ENCODE results near the gene PIK3R2.
"Not testable (repeated sequence)": the region's sequence is repeated elsewhere in the genome, so short reads cannot be mapped to it uniquely, and the experiment has no call there.

PIK3R2 gene

GRCh38 chr19:18152817-18153555 is at the start of gene PIK3R2:
TSS of gene PIK3R2 (plus strand) at chr19:18153163. CDS start at chr19:18155880, 2,717 bp downstream.
- DNase-seq (ENCODE audit: low read depth, low spot score): peak; percentile 98

DNA sequence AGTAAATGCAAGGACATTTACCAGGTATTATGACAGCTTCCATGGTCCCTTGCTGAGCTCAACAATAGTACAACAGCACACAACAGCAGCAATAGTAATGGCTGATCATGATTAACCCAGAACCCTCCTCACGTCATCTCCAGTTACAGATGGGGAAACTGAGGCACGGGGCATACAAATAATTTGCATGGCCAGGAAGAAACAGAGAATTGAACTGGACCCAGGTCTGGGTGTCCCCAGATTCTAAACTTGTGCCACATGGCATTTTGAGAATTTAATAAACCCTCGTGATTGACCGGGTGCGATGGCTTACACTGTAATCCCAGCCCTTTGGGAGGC is 48.2 kb upstream of the PIK3R2 start:
- no peak for DNase-seq (ENCODE audit: low read depth, low spot score)

GRCh38 chr19:18105259-18105658 is 47.7 kb upstream of the PIK3R2 start:
- DNase-seq (ENCODE audit: low read depth, low spot score): not testable (repeated sequence)

GRCh38 chr19:18107235-18107634 is 45.7 kb upstream of the PIK3R2 start:
- no peak for DNase-seq (ENCODE audit: low read depth, low spot score)

DNA sequence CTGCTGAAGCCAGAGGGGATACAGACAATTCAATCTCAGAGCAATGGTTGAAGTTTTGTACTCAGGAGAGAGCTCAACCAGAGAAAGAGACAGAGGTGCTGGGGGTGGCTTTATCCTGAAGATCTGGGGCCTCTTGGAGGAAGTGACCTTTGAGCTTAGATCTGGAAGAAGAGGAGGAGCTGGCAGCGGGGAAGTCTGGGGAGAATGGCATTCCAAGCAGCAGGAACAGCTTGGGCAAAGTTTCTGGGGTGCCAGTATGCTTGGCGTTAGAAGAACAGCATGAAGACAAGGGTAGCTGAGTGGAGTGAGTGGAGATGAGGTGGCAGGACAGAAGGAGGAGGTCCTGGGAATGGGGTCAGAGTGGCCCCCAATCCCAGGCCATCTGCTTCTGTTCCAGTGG is 44.1 kb upstream of the PIK3R2 start:
- no peak for DNase-seq (ENCODE audit: low read depth, low spot score)

DNA sequence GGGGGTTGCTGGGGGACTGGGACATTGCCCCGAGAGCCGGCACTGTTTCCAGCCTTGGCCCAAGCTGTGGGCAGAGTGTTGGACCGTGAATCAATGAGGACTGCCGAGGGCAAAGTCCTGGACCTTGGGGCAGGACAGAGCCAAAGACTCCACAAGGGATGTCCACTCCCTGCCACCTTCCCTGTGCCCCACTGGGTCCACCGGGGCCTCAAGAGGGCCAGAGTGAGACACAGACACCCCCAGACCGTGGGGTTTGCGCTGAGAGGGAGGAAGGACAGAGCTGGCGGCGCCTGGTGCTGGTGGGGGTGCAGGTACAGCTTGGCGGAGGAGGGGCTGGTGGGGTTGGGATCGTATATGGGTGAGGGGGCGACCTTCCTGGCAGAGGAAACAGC is 43.6 kb upstream of the PIK3R2 start:
- DNase-seq (ENCODE audit: low read depth, low spot score): no peak

GRCh38 chr19:18109733-18110608 is 43.0 kb upstream of the PIK3R2 start:
- DNase-seq (ENCODE audit: low read depth, low spot score): no peak

DNA sequence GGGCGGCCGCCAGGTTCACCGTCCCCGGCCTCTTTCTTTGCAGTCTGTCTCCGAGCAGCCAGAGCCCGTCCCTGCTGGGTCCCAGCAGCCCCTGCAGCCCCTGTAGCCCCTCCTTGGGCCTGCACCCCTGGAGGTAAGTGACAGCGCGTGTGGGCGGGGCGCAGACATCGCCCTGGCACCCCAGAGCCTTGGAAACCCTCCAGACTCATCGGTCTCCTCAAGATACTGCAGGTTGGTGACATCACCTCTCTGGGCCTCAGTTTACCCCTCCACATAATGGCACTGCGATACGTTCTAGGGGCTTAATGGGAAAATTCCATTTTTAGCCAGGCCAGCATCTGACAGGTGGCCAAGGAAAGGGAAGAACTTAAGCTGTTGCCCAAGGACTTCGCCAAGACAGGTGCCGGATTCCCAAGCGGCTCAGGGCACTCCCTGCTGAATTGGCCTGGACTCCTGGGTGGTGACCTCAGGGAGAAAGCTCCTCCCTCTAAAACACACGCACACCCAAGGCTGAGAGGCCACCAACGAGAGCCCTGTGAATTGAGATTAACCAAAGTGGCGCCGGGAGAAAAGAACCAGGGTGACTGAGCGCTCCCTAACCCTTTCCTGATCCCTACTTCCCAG is 42.2 kb upstream of the PIK3R2 start:
- DNase-seq (ENCODE audit: low read depth, low spot score): no peak

GRCh38 chr19:18112989-18113478 is 39.9 kb upstream of the PIK3R2 start:
- no peak for DNase-seq (ENCODE audit: low read depth, low spot score)

DNA sequence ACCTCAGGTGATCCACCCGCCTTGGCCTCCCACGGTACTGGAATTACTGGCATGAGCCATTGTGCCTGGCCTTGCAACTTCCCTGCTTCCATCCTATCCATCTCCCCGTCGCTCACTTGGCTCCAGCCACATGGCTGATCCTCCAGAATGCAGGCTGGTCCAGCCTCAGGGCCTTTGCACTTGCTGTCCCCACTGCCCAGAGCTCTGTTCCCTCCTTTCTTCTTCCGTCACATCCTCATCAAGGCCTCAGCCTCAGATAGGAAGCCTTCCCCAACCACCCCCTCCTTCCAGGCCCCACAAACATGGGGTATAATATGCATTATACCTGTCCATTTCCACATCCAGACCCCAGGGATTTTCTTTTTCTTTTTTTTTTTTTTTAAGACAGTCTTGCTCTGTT is 39.1 kb upstream of the PIK3R2 start:
- no peak for DNase-seq (ENCODE audit: low read depth, low spot score)

DNA sequence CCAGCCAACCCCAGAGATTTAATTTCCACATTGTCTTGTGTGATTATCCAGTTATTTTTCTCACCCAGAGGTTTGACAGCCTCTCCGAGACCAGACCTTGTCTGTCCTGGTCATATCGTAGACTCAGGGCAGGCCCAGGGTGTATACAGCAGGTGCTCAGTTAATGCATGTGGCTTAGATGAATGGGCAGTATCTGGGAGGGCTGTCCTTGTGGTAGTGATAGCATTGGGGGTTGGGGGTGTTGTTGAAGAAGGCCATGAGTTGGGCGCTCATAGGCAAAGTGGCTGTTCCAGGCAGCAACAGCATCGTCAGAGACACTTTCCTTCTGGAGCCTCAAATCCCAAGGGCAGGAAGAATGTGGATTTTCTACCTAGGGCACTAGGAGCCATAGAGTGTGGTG is 38.5 kb upstream of the PIK3R2 start:
- DNase-seq (ENCODE audit: low read depth, low spot score): no peak

DNA sequence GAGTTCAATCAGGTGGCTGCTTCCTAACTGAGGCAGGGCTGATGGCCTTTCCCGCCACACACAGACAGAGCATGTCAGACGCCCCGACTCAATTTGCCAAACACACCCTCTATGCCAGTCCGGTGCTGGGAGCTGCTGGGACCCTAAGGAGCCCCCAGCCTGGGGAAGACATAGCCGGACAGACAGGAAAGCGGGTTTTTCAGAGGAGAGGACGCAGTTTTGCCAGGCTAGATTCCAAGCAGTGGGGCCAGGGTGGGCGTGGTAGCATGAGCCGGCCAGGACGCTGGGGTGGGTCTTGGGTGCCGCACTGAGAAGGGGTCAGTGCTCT is 35.6 kb upstream of the PIK3R2 start:
- no peak for DNase-seq (ENCODE audit: low read depth, low spot score)

GRCh38 chr19:18117692-18118378 is 35.1 kb upstream of the PIK3R2 start:
- DNase-seq (ENCODE audit: low read depth, low spot score): peak; percentile 35

DNA sequence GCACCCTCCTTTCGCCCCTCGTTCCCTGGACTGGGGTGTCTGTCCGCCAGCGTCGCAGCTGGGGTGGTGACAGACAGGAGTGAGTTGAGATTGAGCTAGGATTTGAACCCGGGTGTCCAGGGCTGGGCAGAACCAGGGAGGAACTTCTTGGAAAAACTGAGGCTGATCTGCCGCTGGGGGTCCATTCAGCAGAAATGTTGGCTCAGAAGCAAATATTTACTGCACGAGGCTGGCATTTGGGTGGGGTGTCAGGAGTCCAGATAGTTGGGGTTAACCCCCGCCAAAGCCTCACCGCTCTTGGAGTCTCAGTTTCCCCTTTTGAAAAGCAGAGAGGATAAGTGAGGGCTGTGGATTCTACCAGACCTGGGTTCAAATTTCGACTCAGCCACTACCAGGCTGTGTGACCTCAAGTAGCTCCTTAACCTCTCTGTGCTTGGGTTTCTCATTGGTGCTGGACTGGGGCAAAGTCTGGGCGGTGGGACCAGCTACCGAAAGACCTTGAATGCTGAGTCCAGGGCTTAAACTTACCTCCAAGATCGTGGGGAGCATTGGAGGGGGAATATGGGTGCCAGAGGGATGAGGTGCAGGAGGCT is 34.4 kb upstream of the PIK3R2 start:
- DNase-seq (ENCODE audit: low read depth, low spot score): no peak

- DNase-seq (ENCODE audit: low read depth, low spot score): no peak
Measured at GRCh38 chr19:18119013-18119716, 33.8 kb upstream of the PIK3R2 start.

- DNase-seq (ENCODE audit: low read depth, low spot score): no peak
Measured at GRCh38 chr19:18119717-18120105, 33.3 kb upstream of the PIK3R2 start.

GRCh38 chr19:18120127-18120526 is 32.8 kb upstream of the PIK3R2 start:
- DNase-seq (ENCODE audit: low read depth, low spot score): no peak

- no peak for DNase-seq (ENCODE audit: low read depth, low spot score)
Measured at GRCh38 chr19:18121166-18121565, 31.8 kb upstream of the PIK3R2 start.

- DNase-seq (ENCODE audit: low read depth, low spot score): no peak
Measured at GRCh38 chr19:18122424-18122823, 30.5 kb upstream of the PIK3R2 start.

DNA sequence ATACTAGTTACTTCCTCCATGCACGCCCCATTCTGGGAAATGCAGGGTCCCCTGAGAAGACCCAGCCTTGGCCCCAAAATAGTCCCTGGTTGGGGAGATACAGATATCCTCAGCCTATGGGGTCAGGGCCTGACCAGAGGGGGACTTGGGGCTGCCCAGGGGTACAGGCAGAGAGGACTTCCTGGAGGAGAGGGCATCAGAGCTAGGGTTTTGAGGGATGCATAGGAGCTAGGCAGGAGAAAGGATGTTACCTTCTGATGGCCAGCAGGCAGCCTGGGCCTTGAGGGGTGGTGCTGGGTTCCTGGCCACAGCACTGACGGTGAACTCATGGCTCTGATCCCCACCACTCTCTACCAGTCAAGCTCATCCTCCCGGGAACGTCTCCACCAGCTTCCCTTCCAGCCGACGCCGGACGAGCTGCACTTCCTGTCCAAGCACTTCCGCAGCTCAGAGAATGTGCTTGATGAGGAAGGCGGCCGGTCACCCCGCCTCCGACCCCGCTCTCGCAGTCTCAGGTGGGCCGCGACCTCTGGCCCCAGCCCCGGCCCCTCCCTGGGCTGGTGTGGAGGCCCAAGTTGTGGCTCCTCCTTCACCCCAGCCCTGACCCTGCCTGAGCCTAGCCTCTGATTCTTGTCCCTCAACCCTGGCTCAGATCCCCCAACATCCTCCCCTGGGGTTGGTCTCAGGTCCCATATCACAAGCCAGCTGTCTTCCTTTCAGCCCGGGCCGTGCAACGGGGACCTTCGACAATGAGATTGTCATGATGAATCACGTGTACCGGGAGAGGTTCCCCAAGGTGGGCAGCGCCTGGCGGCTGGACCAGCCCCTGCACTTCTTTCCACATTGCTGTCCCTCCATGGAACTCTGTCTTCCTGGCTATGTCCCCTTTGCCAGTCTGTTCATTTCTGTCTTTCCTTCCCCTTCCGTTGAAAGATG is 29.8 kb upstream of the PIK3R2 start:
- no peak for DNase-seq (ENCODE audit: low read depth, low spot score)

Data from smooth muscle cell of the brain vasculature (primary cell).